GM12864 (cell line): ENCODE data around the gene CLCN3.
"Not testable (repeated sequence)": the region's sequence is repeated elsewhere in the genome, so short reads cannot be mapped to it uniquely, and the experiment has no call there.

Experiments used
- DNase-seq: peaks from one replicate; pipeline ENCODE4 v3.0.0-alpha.2; 2011; ENCODE audit warnings: low read depth
- H3K4me3 ChIP-seq: 2 replicates; pipeline ENCODE4 v1.5.1; 2011; ENCODE audit warnings: mild to moderate bottlenecking, low read depth, low read length, control low read depth
- TF ChIP-seq, protein P1 (sequence below): IDR thresholded peaks from 2 replicates; pipeline ENCODE4 v1.5.1; 2011; ENCODE audit warnings: low read depth, mild to moderate bottlenecking, moderate library complexity, low read length, control low read depth, inconsistent platforms; ENCODE audit errors: missing control alignments

The CLCN3 gene

DNA sequence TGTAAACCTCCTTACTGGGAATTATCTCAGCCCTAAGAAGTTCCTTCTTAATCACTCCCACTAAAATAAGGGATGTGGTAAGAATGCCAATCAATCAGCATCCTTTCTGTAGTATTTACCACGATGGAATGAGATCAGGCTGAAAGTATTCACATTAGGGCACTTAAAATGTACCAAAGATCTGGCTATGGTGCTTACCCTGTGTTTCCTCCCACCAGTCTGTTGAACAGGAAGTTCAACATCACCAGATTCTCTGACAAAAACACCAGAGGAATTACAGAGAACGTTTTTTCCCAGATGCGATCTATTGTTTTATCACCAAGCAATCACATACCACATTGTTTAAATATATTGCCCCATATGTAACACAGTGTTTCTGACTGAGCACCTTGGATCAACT lies 2.1 kb upstream of the CLCN3 start:
- TF ChIP-seq, protein P1, sequence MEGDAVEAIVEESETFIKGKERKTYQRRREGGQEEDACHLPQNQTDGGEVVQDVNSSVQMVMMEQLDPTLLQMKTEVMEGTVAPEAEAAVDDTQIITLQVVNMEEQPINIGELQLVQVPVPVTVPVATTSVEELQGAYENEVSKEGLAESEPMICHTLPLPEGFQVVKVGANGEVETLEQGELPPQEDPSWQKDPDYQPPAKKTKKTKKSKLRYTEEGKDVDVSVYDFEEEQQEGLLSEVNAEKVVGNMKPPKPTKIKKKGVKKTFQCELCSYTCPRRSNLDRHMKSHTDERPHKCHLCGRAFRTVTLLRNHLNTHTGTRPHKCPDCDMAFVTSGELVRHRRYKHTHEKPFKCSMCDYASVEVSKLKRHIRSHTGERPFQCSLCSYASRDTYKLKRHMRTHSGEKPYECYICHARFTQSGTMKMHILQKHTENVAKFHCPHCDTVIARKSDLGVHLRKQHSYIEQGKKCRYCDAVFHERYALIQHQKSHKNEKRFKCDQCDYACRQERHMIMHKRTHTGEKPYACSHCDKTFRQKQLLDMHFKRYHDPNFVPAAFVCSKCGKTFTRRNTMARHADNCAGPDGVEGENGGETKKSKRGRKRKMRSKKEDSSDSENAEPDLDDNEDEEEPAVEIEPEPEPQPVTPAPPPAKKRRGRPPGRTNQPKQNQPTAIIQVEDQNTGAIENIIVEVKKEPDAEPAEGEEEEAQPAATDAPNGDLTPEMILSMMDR, result no peak
- no peak for DNase-seq
- no peak overlapping the region for H3K4me3 ChIP-seq

DNA sequence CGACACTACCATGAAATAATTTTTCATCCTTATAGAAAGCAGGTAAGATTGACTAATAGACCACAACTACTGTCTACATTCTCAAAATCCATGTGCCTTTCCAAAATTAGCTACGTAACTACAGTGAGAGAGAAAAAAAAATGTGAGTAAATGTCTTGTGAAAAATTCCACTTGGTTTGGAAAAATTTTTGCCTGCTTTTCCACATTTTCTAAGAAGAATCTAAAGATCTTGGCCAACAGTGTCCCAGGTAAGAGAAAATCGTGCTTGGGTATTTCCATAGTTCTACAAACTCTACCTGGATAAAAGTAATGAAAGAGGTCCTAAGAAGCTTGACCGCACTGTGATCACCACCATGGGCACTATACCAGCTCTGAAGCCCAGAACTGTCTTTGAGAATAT lies 1.4 kb upstream of the CLCN3 start:
- TF ChIP-seq, protein P1, result no peak
- H3K4me3 ChIP-seq, result peak overlapping the region; percentile 73; the same call in 1 of the 2 replicates
- no peak for DNase-seq

DNA sequence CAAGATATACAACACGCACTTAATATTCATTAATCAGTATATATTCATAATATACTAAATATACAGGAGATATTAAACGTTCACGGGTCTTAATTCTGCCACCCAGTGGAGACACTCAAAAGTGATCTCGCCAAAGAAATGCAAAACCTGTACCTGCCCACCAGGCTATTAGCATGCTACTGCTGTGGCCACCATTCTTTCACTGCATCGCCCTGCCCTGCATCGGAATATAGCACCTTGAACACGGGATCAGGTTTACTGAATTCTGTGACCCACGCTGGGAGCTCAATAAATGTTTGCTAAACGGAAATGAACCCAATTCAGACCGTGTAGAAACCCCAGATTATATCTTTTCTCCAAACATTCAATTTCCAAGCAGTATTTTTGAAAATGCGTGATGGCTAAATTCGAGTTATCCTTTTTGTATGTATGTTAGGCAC lies 840 bp upstream of the CLCN3 start:
- peak overlapping the region; percentile 73 for H3K4me3 ChIP-seq
- TF ChIP-seq, protein P1, result peak; percentile 54
- no peak for DNase-seq

DNA sequence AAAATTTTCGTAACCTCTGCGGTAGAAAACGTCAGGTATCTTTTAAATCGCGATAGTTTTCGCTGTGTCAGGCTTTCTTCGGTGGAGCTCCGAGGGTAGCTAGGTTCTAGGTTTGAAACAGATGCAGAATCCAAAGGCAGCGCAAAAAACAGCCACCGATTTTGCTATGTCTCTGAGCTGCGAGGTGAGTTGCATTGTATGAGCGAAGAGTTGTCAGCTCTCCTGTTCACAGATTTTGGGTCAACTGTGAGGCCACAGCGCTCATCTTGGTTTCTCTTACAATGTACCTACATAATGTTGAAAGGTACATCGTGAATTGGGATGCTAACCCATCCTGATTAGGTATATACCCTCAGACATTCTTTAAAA lies 486 bp downstream of the CLCN3 start:
- DNase-seq, result no peak
- TF ChIP-seq, protein P1, result no peak
- H3K4me3 ChIP-seq, result peak overlapping the region; percentile 73

DNA sequence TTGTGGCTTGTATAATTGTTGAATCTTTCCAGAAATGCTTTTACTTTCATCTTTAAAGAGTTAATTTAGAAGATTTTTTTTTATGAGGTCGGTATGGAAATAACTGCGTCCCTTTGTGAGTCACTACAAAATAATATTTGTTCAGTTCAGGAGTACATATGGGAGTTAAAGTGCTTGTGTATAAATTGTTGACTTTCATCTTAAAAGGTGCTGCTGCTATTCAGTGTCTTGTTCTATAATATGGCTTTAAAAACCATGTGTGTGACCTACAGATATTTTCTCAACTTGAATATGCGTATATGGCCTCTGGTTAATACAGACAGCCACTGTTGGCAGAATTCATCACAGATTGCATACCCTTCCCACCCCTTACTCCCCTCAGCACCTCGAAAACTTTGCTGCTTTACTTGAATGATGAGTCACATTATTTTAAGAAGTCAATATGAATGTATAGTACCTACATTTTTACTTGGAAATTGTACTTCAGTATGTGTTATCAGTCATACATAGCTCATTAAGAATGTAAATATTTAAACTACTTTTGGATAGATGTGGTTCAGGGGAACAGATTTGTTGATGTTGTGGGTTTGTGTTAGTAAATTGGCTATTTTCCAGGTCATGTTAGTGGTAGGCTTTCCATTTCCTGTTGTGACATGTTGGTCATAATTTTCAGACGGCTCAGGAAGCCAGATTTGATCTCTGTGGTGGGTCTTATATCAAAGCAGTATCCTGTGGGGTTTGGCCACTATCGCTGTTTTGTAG lies 1.5 kb downstream of the CLCN3 start:
- H3K4me3 ChIP-seq, result peak overlapping the region; percentile 73
- DNase-seq, result no peak
- TF ChIP-seq, protein P1, result no peak

DNA sequence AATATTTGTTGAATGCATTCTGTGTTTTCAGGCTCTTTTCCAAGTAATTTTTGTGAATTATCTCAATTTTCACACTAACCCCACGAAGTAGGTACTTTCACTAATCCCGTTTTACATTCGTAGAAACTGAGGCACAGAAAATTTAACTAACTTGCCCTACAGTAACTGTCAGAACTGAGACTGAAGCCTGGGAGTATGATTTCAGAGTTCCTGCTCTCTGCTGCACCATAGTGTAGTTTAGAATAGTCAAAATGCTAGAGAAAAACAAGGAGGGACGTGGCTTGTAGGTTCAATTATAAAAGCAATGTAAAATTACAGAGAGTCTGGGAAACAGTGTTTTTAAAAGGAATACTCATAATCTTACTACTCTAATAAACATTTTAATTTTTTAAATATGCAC lies 2.2 kb downstream of the CLCN3 start:
- H3K4me3 ChIP-seq, result peak overlapping the region; percentile 73; the same call in 1 of the 2 replicates
- TF ChIP-seq, protein P1, result no peak

DNA sequence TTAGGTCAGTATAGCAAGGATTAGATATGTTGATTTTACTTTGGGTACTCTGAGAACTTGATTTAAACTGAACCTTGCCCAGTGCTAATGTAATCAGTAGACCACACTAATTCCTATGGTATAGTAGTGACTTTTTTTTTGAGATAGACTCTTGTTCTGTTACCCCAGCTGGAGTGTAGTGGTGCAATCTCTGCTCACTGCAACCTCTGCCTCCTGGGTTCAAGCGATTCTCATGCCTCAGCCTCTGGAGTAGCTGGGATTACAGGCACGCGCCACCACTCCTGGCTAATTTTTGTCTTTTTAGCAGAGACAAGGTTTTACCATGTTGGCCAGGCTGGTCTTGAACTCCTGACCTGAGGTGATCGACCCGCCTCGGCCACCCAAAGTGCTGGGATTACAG lies 3.6 kb downstream of the CLCN3 start:
- not testable (repeated sequence) for DNase-seq, H3K4me3 ChIP-seq

More for the DNA sequence above, 2.2 kb downstream of the CLCN3 start:
- DNase-seq, result no peak
